H9 (cell line): ENCODE data around the gene NSUN3. TPM values are rescaled to one million over a fixed set of nuclear protein-coding genes. Genes with fewer than 3 reads are reported as not detected.
A peak's percentile ranks its signal among the peaks of the same experiment; 100 is the strongest.

Experiments
- DNase-seq: peaks from one replicate; pipeline ENCODE4 v3.0.0-alpha.2; 2017
- H2AFZ ChIP-seq: one replicate; pipeline ENCODE4 v1.6.1; 2013; ENCODE audit warnings: mild to moderate bottlenecking, low read length, control low read depth, moderate library complexity
- H2AK5ac ChIP-seq: 2 replicates; pipeline ENCODE4 v1.6.1; 2013; ENCODE audit warnings: low read length, control low read depth, mixed read lengths; ENCODE audit not compliant: insufficient read length
- H2BK120ac ChIP-seq: one replicate; pipeline ENCODE4 v1.6.1; 2013; ENCODE audit warnings: low read depth, mild to moderate bottlenecking, low read length, control low read depth, inconsistent platforms; ENCODE audit not compliant: poor library complexity, severe bottlenecking
- H2BK12ac ChIP-seq: 2 replicates; pipeline ENCODE4 v1.6.1; 2013; ENCODE audit warnings: low read length, control low read depth, mixed read lengths, low read depth; ENCODE audit not compliant: insufficient read length
- H2BK15ac ChIP-seq: 2 replicates; pipeline ENCODE4 v1.6.1; 2013; ENCODE audit warnings: low read depth, low read length, control low read depth
- H2BK20ac ChIP-seq: one replicate; pipeline ENCODE4 v1.6.1; 2013; ENCODE audit warnings: low read depth, mild to moderate bottlenecking, low read length, control low read depth, inconsistent platforms; ENCODE audit not compliant: poor library complexity, severe bottlenecking
- H2BK5ac ChIP-seq: 2 replicates; pipeline ENCODE4 v1.6.1; 2013; ENCODE audit warnings: low read length, control low read depth, mixed read lengths; ENCODE audit not compliant: insufficient read length
- H3K14ac ChIP-seq: 2 replicates; pipeline ENCODE4 v1.6.1; 2013; ENCODE audit warnings: low read length, control low read depth; ENCODE audit not compliant: insufficient read depth
- H3K18ac ChIP-seq: 2 replicates; pipeline ENCODE4 v1.6.1; 2013; ENCODE audit warnings: low read depth, mild to moderate bottlenecking, mixed read lengths, low read length, control low read depth; ENCODE audit not compliant: insufficient read length
- H3K23ac ChIP-seq: 2 replicates; pipeline ENCODE4 v1.6.1; 2013; ENCODE audit warnings: low read length, control low read depth, mixed read lengths, low read depth; ENCODE audit not compliant: insufficient read length
- H3K23me2 ChIP-seq: 2 replicates; pipeline ENCODE4 v1.6.1; 2013; ENCODE audit warnings: low read depth, mild to moderate bottlenecking, mixed read lengths, low read length, control low read depth; ENCODE audit not compliant: insufficient read length, poor library complexity, severe bottlenecking
- H3K27ac ChIP-seq: 2 replicates; pipeline ENCODE4 v1.5.1; 2013; ENCODE audit warnings: low read length, control low read depth, mixed read lengths, low read depth; ENCODE audit not compliant: insufficient read length
- H3K27me3 ChIP-seq: 2 replicates; pipeline ENCODE4 v1.6.1; 2013; ENCODE audit warnings: low read length, control low read depth, inconsistent platforms; ENCODE audit not compliant: insufficient read depth
- H3K4ac ChIP-seq: 2 replicates; pipeline ENCODE4 v1.6.1; 2013; ENCODE audit warnings: low read depth, mild to moderate bottlenecking, control low read depth, inconsistent platforms, low read length, moderate library complexity
- H3K4me1 ChIP-seq: 2 replicates; pipeline ENCODE4 v1.6.1; 2013; ENCODE audit warnings: low read length, control low read depth, inconsistent platforms; ENCODE audit not compliant: insufficient read depth
- H3K4me2 ChIP-seq: 2 replicates; pipeline ENCODE4 v1.6.1; 2013; ENCODE audit warnings: low read length, control low read depth, mixed read lengths; ENCODE audit not compliant: insufficient read length, insufficient read depth
- H3K56ac ChIP-seq: 2 replicates; pipeline ENCODE4 v1.6.1; 2013; ENCODE audit warnings: low read depth, mild to moderate bottlenecking, mixed read lengths, low read length, control low read depth; ENCODE audit not compliant: insufficient read length
- H3K79me1 ChIP-seq: 2 replicates; pipeline ENCODE4 v1.6.1; 2013; ENCODE audit warnings: low read depth, mild to moderate bottlenecking, moderate library complexity, low read length, control low read depth, inconsistent platforms; ENCODE audit not compliant: insufficient read depth, poor library complexity, severe bottlenecking
- H3K79me2 ChIP-seq: 2 replicates; pipeline ENCODE4 v1.6.1; 2013; ENCODE audit warnings: low read length, control low read depth, inconsistent platforms; ENCODE audit not compliant: insufficient read depth
- H3K9ac ChIP-seq: 2 replicates; pipeline ENCODE4 v1.6.1; 2013; ENCODE audit warnings: low read length, control low read depth, mixed read lengths; ENCODE audit not compliant: insufficient read length; ENCODE audit errors: extremely low read depth
- H3K9me3 ChIP-seq: one replicate; pipeline ENCODE4 v1.6.1; 2013; ENCODE audit warnings: low read depth, low read length, inconsistent platforms; ENCODE audit not compliant: control insufficient read depth
- H3T11ph ChIP-seq: one replicate; pipeline ENCODE4 v1.6.1; 2013; ENCODE audit warnings: mild to moderate bottlenecking, low read length, control low read depth, inconsistent platforms
- H4K20me1 ChIP-seq: one replicate; pipeline ENCODE4 v1.6.1; 2013; ENCODE audit not compliant: control insufficient read depth, insufficient read length, insufficient read depth
- H4K5ac ChIP-seq: 2 replicates; pipeline ENCODE4 v1.6.1; 2013; ENCODE audit warnings: low read depth, mild to moderate bottlenecking, mixed read lengths, low read length, control low read depth; ENCODE audit not compliant: insufficient read length
- H4K8ac ChIP-seq: replicated peaks from 2 replicates; pipeline ENCODE4 v1.6.1; 2013; ENCODE audit warnings: low read length, control low read depth, mixed read lengths, low read depth; ENCODE audit not compliant: insufficient read length
- H4K91ac ChIP-seq: 2 replicates; pipeline ENCODE4 v1.6.1; 2013; ENCODE audit warnings: low read depth, mild to moderate bottlenecking, moderate library complexity, mixed read lengths, low read length, control low read depth; ENCODE audit not compliant: insufficient read length
- H3K27ac Mint-ChIP-seq, 3 experiments: 2 replicates in 2 of 3; 3 replicates in 1 of 3; pipeline ENCODE4 v1.8.0; 2020 to 2021; ENCODE audit warnings: mixed read lengths in 3 of 3, mild to moderate bottlenecking in 1 of 3, moderate library complexity in 1 of 3
- H3K27me3 Mint-ChIP-seq: 2 replicates; pipeline ENCODE4 v1.8.0; 2021; ENCODE audit warnings: low read depth, mild to moderate bottlenecking, moderate library complexity, mixed read lengths
- H3K36me3 Mint-ChIP-seq, 3 experiments: 2 replicates in 2 of 3; 3 replicates in 1 of 3; pipeline ENCODE4 v1.8.0; 2020 to 2021; ENCODE audit warnings: low read depth in 3 of 3, mixed read lengths in 3 of 3; ENCODE audit not compliant: insufficient read depth in 1 of 3
- H3K4me1 Mint-ChIP-seq, 2 experiments: 2 replicates each; pipeline ENCODE4 v1.8.0; 2020; ENCODE audit warnings: mixed read lengths in 2 of 2
- H3K4me3 Mint-ChIP-seq, 2 experiments: 2 replicates in 1 of 2; 3 replicates in 1 of 2; pipeline ENCODE4 v1.8.0; 2020 to 2021; ENCODE audit warnings: mild to moderate bottlenecking in 2 of 2, mixed read lengths in 2 of 2, moderate library complexity in 1 of 2
- H3K9me3 Mint-ChIP-seq, 2 experiments: 2 replicates in 1 of 2; 3 replicates in 1 of 2; pipeline ENCODE4 v1.8.0; 2020; ENCODE audit warnings: mild to moderate bottlenecking in 2 of 2, mixed read lengths in 2 of 2, moderate library complexity in 1 of 2
- CTCF ChIP-seq: fragments of 200-600 bp; sonication (generic); conservative IDR thresholded peaks from 3 replicates; pipeline ENCODE4 v1.8.0; 2021; ENCODE audit warnings: antibody characterized with exemption, mild to moderate bottlenecking
- WGBS: extraction: QIAGEN DNeasy Blood & Tissue Kit; methylation state at CpG from one replicate; pipeline ENCODE4 v1.1.7; 2013; ENCODE audit warnings: missing lambda C conversion rate, low lambda C conversion rate, mixed read lengths; ENCODE audit not compliant: insufficient read length; ENCODE audit errors: extremely low coverage; 5-methylcytosine and 5-hydroxymethylcytosine counted together
- total RNA-seq: library from RNA; stranded (reverse); gene quantifications from 2 replicates; pipeline ENCODE4 v1.2.1, GENCODE V29; 2021

NSUN3 gene
- total RNA-seq, 1 experiment from 2014 or later = 7.4 TPM

GRCh38 chr3:94101860-94102259, 39.0 kb downstream of the NSUN3 start:
- H3K23me2 ChIP-seq = no peaks in the 10 kb centered on the region
- H3K79me1 ChIP-seq = no peaks in the 10 kb centered on the region
- DNase-seq = no peak
- H3T11ph ChIP-seq = no peak overlapping the region
- H3K9me3 Mint-ChIP-seq = no peaks in the 10 kb centered on the region
- H3K18ac ChIP-seq = no peak overlapping the region
- no peak overlapping the region for H3K4me2 ChIP-seq
- H2BK5ac ChIP-seq = no peak overlapping the region
- no peaks in the 10 kb centered on the region for H3K27me3 Mint-ChIP-seq
- H3K9me3 ChIP-seq = no peaks in the 10 kb centered on the region
- H2BK15ac ChIP-seq = no peak overlapping the region
- H3K27ac ChIP-seq = no peak overlapping the region
- TF ChIP-seq CTCF = peak; percentile 56
- no peak overlapping the region for H3K27ac Mint-ChIP-seq
- no peak overlapping the region for H3K23ac ChIP-seq
- WGBS = no CpG with 5 or more reads among the region's 4 CpGs
- H3K4me1 ChIP-seq = no peaks in the 10 kb centered on the region
- H2AFZ ChIP-seq = no peak overlapping the region
- H3K4me1 Mint-ChIP-seq = no peaks in the 10 kb centered on the region
- H3K36me3 Mint-ChIP-seq = peaks cover 0 to 9% (median 4%) of the 10 kb centered on the region in 3 experiments; a peak in 3 of 7 replicates
- no peak overlapping the region for H3K14ac ChIP-seq
- no peak overlapping the region for H3K9ac ChIP-seq
- no peaks in the 10 kb centered on the region for H3K79me2 ChIP-seq
- H3K27me3 ChIP-seq = no peaks in the 10 kb centered on the region
- no peak overlapping the region for H3K56ac ChIP-seq
- H4K8ac ChIP-seq = no peak overlapping the region
- H3K4ac ChIP-seq = no peak overlapping the region
- H2BK20ac ChIP-seq = no peak overlapping the region
- H4K5ac ChIP-seq = no peak overlapping the region
- no peak overlapping the region for H4K91ac ChIP-seq
- H2AK5ac ChIP-seq = no peak overlapping the region
- no peaks in the 10 kb centered on the region for H4K20me1 ChIP-seq
- no peak overlapping the region for H2BK12ac ChIP-seq
- H3K4me3 Mint-ChIP-seq = no peak overlapping the region
- H2BK120ac ChIP-seq = no peak overlapping the region
